GM21529 (cell line): Measurements from ENCODE around the gene KRTAP5-6.

ENCODE experiments used
- ATAC-seq: cut with Tn5 transposase; IDR thresholded peaks from one replicate; pipeline ENCODE4 v1.9.1; 2021; ENCODE audit not compliant: unreplicated experiment

KRTAP5-6 gene, protein sequence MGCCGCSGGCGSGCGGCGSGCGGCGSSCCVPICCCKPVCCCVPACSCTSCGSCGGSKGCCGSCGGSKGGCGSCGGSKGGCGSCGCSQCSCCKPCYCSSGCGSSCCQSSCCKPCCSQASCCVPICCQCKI

DNA sequence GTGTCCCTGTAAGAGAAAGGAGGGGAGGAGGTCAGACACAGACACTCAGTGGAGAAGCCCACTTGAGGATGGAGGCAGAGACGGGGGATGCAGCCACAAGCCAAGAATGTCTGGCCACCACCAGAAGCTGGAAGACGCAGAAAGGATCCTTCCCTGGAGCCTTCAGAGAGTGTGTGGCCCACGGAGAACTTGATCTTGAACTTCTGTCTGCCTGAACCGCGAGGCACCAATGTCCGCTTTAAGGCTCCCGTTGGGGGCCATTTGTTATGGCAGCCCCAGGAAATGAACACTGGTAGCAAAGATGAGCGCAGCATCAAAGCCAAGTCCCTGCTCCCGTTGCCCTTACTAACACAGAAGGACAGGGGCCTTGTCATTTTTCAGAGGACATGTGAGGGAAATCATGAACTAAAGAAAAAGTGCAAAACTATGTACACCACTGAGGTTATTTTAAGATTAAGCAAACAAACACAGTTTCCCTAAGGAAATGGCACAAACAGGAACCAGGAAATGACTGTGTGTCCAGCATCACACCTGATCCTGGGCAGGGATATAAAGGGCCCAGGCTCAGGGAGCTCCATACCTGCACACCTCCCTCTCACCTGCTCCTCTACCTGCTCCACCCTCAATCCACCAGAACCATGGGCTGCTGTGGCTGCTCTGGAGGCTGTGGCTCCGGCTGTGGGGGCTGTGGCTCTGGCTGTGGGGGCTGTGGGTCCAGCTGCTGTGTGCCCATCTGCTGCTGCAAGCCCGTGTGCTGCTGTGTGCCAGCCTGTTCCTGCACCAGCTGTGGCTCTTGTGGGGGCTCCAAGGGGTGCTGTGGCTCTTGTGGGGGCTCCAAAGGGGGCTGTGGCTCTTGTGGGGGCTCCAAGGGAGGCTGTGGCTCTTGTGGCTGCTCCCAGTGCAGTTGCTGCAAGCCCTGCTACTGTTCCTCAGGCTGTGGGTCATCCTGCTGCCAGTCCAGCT, at the start of gene KRTAP5-6:
KRTAP5-6 (plus strand) TSS at position 588 of the 963 bp plus-strand sequence; CDS start at position 639, 51 bp downstream.
- no peak for ATAC-seq

DNA sequence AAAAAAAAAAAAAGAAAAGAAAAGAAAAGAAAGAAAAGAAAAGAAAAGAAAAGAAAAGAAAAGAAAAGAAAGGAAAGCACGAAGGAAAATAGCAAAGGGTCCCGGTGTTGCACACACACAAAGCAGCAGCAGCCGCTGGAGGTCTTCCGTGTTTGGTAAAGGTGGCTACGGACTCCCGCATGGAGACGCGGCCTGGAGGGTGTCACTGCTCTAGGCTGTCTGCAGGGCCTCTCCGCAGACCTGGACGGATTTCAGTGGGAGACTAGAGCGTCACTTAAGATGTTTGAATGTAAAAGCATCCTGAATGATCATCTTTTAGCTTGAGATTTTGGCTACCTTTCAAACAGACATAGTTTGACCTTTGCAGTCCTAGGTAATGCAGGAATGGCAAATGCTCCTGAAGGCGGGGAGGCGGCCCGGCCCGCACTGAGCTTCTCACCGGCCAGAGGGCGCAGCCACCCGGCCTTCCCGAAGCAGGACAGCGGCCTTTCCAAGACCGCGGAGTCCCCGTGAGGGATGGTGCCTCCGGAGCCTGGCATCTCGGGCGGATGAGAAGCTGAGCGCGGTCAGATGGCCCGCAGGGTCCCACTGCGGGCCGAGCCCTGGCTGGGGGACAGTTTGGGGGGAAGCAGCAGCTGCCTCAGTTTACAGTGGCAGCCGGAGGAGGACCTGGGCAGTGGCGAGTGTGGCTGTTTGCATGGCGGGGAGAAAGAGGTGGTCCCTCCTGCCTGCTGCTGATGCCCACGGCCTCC, 48.9 kb upstream of the KRTAP5-6 start:
- no peak for ATAC-seq

DNA sequence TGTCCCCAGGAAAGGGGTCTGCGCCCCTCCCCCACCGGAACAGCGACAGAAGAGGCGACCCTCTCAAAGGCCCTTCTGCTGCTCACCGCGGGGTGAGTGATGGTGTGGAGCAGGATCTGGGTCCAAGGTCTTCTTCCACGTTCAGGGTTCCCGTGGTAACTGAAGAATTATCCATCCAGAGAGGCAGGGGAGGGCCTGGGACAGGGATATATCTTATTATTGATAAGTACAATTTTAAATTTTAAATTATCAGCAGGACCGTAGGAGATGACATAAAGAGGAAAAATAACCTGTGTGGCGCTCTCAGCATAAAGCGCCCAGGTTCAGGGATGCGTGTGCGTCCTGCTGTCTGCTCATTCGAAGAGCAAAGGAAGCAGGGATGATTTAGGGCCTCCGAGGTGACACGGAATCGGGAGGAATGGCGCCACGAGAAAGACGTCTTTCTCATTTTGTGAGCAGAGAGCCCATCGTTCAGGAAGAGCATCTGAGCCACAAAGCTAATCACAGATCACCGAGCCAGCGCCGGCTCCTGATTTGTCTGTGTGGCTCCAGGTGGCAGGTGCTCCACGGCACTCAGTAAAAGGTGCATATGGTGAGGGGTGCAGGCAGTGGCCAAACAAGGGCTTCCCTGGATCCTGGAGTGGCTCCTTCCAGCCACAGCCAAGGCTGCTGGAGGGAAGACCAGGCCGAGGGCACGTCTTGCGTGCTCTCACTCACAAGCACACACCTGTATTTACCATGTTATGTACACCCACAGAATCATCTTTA, 48.2 kb upstream of the KRTAP5-6 start:
- no peak for ATAC-seq

DNA sequence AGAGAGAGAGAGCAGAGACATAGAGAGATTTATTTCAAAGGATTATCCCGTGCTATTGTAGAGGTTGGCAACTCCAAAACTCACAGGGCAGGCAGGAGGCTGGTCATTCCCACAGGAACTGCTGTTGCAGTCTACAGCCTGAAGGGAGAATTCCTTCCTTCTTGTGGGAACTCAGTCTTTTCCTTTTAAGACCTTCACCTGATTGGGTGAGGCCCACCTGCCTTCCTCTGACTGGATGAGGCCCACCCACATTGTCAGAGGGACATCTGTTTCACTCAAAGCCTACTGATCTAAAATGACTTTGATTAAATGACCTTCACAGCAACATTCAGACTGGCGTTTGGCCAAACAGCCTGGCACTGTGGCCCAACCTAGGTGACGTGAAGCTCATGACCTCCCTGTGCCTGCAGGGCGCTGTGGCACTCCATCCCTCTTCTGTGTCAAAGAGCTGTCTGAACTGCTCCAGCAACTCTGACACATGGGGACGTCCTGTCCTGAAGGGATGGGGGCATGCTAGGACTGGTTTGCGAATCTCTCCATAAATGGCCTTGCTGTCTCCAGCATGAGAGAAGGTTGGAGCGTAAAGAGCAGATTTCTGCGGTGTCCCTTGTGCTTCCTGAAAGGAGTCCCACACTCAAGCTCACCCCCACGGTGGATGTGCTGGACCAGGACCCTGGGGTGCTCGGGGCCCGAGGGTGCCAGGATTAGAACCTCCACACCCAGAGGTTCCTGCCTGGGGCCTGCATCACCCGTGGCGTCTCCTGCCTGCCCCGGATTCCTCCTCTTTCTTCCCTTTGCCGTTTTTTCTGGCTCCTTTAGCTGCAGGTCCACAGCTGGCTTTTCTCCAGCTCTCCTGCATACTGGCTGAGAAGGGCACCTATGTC, 46.7 kb upstream of the KRTAP5-6 start:
- no peak for ATAC-seq

DNA sequence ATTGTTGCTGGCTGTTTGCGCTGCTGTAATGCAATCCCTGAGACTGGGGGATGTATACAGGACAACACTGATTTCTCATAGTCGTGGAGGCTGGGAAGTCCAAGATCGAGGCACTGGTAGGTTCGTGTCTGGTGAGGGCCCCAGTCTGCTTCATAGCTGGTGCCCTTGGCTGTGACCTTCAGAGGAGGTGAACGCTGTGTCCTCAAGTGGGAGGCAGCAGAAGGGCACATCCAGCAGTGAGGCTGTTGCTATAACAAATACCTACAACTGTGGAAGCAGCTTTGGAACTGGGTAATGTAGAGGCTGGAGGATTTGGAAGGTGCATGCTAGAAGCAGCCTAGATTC, 46.1 kb upstream of the KRTAP5-6 start:
- no peak for ATAC-seq

DNA sequence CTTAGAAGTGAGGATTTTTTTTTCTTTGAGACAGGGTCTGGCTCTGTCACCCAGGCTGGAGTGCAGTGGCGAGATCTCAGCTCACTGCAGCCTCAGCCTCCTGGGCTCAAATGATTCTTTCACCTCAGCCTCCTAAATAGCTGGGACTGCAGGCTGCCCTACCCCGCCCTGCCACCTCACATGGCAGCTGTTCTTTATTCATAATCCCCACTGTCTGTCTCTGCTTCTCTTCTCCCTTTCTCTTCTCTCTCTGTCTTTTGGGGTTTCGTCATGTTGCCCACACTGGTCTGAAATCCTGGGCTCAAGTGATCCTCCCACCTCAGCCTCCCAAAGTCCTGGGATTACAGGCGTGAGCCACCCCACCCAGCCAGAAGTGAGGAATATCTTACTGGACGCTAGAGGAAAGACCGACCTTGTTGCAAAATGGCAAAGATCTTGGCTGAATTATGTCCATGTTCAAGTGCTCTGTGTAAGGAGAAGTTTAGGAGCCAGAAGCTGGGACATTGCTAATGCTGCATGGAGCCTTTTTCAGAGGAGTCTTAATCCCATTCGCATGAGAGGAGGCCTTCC, 45.5 kb upstream of the KRTAP5-6 start:
- ATAC-seq = no peak

DNA sequence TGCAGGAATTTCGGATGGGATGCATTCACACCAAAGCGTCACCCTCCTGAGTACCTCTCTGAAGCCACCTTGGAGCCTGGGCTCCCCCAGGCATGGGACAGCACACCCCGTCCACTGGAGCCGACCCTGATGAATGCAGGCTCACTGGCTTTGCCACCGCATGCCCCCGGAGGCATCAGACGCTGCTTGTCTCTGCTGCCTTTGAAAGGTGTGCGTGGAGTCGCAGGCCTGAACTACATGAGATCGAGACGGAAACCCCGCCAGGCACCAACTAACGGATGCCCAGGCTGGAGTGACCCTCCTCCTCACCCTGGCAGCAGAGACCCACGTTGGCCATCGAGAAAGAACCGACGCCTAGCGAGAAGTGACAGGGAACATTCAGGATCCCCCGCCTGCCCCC, 45.0 kb upstream of the KRTAP5-6 start:
- ATAC-seq = no peak

DNA sequence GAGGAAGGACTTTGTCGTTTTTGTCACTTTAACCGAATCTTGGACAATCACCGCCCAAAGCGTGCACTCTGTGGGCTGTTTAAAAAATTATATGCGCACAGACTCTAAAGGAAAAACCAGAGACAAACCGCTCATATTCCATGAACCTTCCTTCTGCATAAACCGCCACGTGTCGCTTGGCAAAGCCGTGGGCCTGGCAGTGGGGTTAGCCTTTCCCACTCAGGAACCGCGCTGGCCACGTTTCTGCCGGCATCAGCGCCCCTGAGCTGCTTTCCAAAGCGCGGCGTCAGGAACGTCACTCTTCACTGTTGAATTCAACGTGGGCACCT, 44.6 kb upstream of the KRTAP5-6 start:
- no peak for ATAC-seq

DNA sequence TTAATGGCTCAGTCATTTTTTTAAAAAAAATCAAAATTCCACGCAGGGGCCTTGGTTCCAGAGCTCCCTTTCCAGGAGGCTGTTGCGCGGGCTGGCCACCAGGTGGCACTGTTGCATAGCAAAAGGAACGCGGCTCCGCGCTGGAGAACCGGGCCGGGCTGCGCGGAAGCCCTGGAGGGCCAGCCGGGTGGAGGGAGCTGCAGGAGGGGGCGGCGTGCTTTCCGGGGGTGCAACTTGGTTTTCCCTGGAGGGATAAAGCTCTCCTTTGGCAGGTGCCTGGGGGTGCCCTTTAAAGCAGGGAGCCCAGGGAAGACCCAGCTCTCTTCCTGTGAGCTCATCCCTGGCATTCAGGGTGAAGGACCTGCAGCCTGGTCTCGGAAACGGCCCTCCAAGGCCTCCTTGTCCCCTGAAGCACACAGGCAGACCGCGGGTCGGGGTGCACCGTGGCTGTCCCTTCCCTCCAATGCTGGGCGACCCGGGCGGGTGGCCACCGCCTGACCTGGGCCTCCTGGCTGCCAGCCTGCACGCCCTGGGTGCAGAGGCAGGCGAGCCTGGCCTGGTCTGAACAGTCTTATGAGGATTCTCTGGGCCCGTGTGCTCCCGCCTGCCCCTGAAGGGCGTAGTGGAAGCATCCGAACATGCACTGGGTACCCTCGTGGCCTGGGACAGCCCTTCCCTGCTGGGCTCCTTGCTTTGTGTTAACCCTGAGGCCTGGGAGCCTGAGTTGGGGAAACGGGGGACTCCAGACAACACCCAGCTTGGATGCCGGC, 44.0 kb upstream of the KRTAP5-6 start:
- no peak for ATAC-seq

DNA sequence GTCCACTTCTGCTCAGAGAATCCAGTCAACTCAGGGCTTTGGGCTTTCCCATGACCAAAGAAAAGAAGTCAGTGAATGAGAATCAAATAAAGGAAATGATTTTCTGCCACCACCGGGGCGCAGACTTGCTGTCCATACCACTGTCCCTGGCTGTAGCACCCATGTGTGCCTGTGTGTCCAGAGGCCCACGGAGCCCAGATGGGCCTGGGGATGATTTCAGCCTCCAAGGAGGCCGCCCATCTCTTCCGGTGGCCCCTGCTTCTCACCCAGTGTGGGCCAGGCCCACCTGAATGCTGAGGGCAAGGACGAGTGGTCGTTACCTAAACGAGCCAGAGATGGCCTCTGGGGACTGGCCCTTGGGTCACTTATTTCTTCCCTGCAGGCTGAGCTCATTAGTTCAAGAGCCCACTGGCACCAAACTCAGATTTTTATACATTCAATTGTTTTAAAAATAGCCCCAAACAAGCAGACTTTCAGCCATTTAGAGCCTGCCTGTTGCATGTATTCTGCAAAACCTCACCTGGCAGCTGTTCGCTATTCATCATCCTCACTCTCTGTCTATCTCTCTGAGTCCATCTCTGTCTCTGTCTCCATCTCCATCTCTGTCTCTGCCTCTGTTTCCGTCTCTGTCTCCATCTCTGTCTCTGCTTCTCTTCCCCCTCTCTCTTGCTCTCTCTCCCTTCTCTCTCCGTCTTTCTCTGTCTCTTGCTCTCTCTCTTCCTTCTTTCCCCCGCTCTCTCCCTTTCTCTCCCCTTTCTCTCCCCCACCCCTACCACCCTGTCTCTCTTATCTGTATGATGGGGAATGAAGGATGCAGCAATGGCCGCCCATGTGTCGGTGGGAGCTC, 43.2 kb upstream of the KRTAP5-6 start:
- ATAC-seq = no peak

DNA sequence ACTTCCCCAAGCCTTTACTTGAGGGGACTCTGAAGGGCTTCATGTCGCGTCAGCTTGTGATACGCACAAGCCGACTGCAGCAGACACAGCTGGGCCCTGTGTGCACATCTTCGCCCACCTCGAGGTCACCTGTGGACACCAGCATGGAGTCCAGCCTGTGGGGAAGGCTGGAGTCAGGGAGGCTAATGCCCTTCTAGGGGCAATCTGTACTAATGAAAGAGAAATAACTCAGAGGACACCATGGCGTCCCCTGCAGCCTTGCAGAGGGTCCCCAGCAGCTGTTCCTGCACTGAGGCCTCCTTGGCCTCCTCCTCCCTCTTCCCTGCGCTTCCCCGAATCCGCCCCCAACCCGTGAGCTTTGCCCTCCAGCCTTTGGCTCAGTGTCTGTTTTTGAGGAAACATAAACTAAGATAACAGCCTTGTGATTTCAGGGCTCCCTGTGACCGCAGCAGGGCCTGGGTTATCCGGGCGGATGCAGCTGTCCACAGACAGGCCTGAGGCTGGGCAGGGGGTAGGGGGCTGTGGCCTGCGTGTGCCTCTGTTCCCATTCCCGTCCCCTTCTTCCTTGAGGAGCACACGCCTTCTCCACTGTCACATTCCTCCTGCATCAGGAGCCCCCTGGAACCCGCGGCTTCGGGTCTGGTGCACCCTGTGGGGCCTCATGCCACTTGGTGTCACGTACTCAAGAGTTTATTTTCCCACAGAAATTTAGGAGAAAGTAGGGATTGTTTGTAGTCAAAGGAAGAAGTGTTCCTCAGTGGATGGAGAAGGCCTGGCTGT, 42.4 kb upstream of the KRTAP5-6 start:
- no peak for ATAC-seq

DNA sequence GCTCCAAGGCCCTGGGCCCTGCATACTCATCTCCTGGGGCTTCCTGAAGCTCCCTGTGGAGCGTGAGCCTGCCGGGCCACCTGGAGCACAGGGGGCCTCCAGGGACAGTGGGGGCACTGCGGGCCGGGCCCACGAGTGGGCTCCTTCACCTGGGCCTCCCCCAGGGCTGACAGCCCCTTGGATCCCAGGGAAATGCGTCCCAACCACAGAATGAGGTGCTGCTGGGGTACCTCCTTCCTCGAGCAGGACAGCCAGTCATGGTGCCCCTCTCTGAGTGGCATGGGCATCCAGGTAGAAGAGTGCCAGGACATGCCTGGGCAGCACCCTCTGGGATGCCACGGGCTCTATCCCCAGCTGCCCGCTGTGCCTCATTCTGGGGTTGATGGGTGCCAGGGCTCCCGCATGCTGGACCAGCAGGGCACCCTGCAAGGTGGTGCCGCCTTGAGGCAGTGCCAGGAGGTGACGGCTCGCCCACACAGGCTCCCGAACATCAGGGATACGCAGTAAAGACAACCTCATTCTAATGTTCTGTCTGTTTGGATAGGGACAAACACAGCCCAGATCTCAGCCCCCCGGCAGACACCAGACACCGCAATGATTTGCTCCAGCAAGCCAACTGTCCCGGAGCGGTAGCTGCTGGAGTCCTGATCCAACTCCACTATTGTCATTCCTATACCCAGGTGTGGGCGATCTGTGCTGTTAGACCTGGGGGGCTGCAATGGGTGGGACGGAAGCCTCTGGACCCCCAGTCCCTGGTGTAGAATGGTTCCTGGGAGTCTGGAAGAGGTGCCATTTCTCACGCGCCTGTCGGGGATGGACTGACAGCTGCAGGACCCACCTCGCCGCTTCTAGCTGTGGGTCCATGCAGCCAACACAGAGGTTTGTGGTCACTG, 41.6 kb upstream of the KRTAP5-6 start:
- ATAC-seq = no peak

DNA sequence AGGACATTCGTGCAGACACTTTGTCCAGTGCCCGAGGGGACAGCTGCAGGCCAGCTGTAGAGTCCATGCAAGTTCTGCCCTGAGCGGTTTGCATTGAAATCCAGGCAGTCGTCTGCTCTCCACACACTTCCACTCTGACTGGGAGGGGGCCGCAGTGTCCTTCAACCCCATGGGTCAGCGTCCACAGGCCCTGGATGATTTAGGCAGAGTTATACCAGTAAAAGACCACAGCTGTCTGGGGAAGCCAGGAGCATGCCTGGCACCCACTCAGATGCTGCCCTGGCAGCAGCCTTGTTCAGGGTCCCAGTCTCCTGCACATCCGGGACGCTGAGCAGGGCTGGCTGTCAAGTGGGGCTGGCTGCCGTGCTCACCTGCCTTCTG, 40.9 kb upstream of the KRTAP5-6 start:
- ATAC-seq = no peak

DNA sequence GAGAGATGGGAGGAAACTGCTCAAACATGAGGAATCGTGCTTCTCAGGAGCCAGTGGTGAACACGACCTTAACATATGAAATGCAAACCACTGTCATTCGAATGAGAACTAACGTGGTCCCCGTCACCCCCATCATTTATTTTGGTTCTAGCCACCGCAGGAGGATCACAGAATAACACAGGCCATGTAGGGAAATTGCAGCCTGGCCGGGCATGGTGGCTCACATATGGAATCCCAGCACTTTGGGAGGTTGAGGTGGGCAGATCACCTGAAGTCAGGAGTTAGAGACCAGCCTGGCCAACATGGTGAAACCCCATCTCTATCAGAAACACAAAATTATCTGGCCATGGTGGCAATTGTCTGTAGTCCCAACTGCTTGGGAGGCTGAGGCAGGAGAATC, 40.3 kb upstream of the KRTAP5-6 start:
- no peak for ATAC-seq

DNA sequence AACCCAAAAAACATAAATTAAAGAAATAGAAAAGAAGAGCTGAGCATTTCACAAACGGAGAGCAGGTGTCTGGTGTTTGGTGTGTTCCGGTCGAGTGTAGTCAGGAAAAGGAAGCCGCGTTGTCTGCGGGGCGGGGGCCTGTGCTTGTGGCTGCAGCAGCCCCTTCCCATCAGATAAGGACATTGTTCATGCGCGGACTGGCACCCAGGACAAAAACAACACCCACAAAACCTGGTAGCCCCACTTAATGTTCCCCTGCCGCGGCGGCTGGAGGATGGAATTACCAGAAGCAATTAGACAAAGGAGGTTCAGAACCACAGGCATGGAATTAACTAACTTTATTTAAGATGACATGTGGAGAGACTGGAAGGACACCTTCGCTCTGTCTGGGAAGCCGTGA, 37.5 kb upstream of the KRTAP5-6 start:
- ATAC-seq = no peak

DNA sequence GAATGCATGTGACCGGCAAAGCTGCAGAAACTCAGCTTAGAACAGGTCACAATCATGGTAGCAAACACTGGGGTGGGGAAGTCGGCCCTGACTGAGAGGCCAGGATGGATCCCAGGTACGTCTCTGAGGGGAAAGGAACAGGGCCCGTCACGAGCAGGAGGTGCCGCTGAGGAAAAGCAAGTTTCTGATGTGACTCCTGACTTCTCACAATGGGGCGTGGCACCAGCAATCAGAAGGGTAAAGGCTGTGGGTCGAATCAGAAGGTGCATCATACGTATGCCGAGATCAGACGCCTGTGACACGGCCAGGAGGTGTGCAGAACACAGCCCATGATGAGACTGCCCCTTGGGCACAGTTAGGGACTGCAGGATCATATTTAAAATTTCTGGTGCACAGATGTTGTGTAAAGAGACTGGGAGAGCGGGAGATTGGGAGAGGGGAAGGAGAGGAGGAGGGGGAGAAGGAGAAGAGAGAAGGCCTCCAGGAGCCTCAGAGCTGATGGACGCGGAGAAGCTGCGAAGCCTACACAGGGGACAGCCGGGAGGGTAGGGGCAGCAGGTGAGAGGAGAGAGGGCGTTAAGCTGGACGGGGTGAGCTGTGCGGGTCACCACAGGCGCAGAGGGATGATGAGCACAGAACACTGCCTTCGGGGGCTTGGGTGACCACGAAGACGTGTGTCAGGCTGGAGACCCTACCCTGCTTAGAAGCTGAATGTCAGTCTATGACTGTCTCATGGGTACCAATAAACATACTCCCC, 36.7 kb upstream of the KRTAP5-6 start:
- ATAC-seq = no peak
